ENCODE measurements around the gene TEX2. TPM values are rescaled to one million over a fixed set of nuclear protein-coding genes. Genes with fewer than 3 reads are reported as not detected.
A peak's percentile ranks its signal among the peaks of the same experiment; 100 is the strongest.

Gene TEX2
- total and polyA plus RNA-seq, 9 of the 15 experiments (the other 6 are each of a cell fraction or from before 2014, with no cell fraction given), result 4.1 to 27.6 (median 19.3) TPM

DNA sequence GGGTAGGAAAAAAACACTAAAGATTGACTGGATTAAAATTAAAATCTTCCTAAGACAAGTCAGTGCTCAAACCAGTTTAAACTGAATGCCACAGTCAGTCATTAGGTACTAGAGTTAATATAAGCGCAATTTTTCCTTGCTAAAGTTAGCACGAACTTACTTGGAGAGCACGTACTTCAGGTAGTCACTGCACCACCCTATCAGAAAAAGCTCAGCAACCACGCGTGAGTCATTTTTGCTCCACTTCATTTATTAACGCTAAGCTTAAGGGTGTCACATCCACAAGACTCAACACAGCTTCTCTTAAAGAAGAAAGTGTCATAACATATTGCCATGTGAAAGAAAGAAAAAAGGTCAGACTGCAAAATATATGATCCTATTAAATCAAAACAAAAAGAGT is 53.1 kb downstream of the TEX2 start (continued):
- no peak for TF ChIP-seq MYBL2 (IDR thresholded peaks at IDR 0.05; ENCODE audit: low read depth)
- TF ChIP-seq MYBL2 (CRISPR knock-in tag; IDR thresholded peaks at IDR 0.05; ENCODE audit: borderline replicate concordance), result no peak

DNA sequence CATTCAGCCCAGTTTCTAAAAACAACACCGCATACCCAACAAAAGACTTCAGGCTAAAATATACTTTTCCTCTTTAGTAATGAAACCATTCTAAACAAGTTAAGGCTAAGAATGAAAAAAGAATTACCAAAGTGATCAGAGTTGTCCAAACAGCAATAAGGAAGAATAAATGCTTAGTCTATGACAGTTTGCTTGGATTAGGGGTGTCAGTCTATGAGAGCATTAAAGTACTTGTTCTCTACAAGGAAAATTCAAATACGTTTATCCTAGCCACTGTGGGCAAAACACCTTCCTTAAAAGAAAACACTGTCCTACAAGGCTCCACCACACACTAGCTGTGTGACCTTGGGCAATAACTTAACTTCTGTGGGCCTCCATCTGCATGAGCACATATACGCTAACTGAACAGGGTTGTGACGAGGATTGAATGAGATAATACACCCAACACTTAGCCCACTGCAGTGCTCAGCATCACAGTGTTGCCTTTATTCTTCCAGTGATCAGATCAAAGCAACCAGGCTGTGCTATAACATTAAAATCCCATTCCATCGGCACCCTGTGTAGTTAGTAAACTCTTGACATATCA is 53.6 kb downstream of the TEX2 start:
- ChIA-PET CTCF (ENCODE audit: low intra/inter-chr PET ratio) (no interaction called here), POLR2A (interaction anchor here (1.0 to 1.4 kb wide), 2 partner anchors 8 to 63 kb away, joined by 3 to 4 read pairs; no protein-coding TSS in a partner anchor)
- FAIRE-seq (peak; percentile 23), DNase-seq (ENCODE audit: extremely low read depth in 1 of 4, low spot score in 3 of 4) (no peak), ATAC-seq (no peak)
- WGBS (ENCODE audit: insufficient coverage, low coverage, missing lambda C conversion rate), result 88% methylated on average over 5 of the region's 5 CpGs
- Histone ChIP-seq H3K27ac (ENCODE audit: extremely low read depth, low read depth, low read length) (no peak overlapping the region), H2AFZ (ENCODE audit: low read depth, low read length) (no peak overlapping the region), H3K9ac (ENCODE audit: insufficient read depth in 1 of 2, low read depth in 2 of 2, low read length in 2 of 2) (no peak overlapping the region), H4K20me1 (replicated peaks; ENCODE audit: control insufficient read depth, insufficient read depth, low read length) (peaks cover 4% of the 10 kb centered on the region; the same call in 1 of the 2 replicates), H3K9me1 (ENCODE audit: control insufficient read depth, insufficient read depth, low read length) (no peaks in the 10 kb centered on the region), H3K79me2 (ENCODE audit: control insufficient read depth, insufficient read depth, low read length) (peaks cover 79% of the 10 kb centered on the region), H3K27me3 (ENCODE audit: control insufficient read depth in 2 of 2, insufficient read depth in 2 of 2, low read length in 2 of 2) (no peaks in the 10 kb centered on the region), H3K36me3 (ENCODE audit: control insufficient read depth, insufficient read depth, low read length) (peaks cover 41% of the 10 kb centered on the region), H3K4me3 (no peak overlapping the region), H3K4me2 (ENCODE audit: insufficient read depth, low read length) (no peak overlapping the region), H3K4me1 (replicated peaks in 1 of 2; ENCODE audit: control insufficient read depth in 2 of 2, insufficient read depth in 2 of 2, low read length in 2 of 2) (peaks cover 9 to 13% of the 10 kb centered on the region in 2 experiments; a peak in 4 of 5 replicates), H3K9me3 (replicated peaks; ENCODE audit: control insufficient read depth, insufficient read depth, low read depth, low read length) (no peaks in the 10 kb centered on the region)
- intact Hi-C loops (cut with micrococcal nuclease), result no loop called here
- in situ Hi-C loops (cut with MboI), result no loop called here
- BruUV-seq (replicated peaks), result no TSS peak
- TF ChIP-seq NFIC (IDR thresholded peaks at IDR 0.05) (no peak), ZNF134 (CRISPR knock-in tag; conservative IDR thresholded peaks at IDR 0.05) (no peak), SPI1 (IDR thresholded peaks at IDR 0.05; ENCODE audit: borderline replicate concordance, low read depth, low read length) (no peak), ZNF512 (tag; IDR thresholded peaks at IDR 0.05) (no peak), KAT7 (CRISPR knock-in tag; IDR thresholded peaks at IDR 0.05; ENCODE audit: borderline replicate concordance) (no peak), ZNF584 (CRISPR knock-in tag; IDR thresholded peaks at IDR 0.05; ENCODE audit: low read depth) (no peak), MECOM (CRISPR knock-in tag; IDR thresholded peaks at IDR 0.05) (no peak), TCF7 (IDR thresholded peaks at IDR 0.05; ENCODE audit: borderline replicate concordance) (no peak), ZKSCAN1 (IDR thresholded peaks at IDR 0.05; ENCODE audit: low read depth, low read length) (no peak), JUND (IDR thresholded peaks at IDR 0.05; ENCODE audit: borderline replicate concordance, low read depth, low read length) (no peak), JUND (tag; IDR thresholded peaks at IDR 0.05; ENCODE audit: borderline replicate concordance, low read depth, low read length) (no peak), ZBTB33 (CRISPR knock-in tag; IDR thresholded peaks at IDR 0.05) (no peak), E2F6 (IDR thresholded peaks at IDR 0.05; ENCODE audit: borderline replicate concordance in 1 of 2, extremely low read depth in 1 of 2, insufficient read depth in 1 of 2, insufficient read length in 1 of 2, low read depth in 1 of 2, low read length in 1 of 2, poor library complexity in 1 of 2, severe bottlenecking in 1 of 2) (no peak)
- TF ChIP-seq, protein P1, sequence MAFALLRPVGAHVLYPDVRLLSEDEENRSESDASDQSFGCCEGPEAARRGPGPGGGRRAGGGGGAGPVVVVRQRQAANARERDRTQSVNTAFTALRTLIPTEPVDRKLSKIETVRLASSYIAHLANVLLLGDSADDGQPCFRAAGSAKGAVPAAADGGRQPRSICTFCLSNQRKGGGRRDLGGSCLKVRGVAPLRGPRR (CRISPR knock-in tag; IDR thresholded peaks at IDR 0.05), result no peak
